ENCODE results near the gene FGD4. TPM values are rescaled to one million over a fixed set of nuclear protein-coding genes. Genes with fewer than 3 reads are reported as not detected.

FGD4 gene
- total RNA-seq, 1 donor from 2014 or later: 65.5 TPM

DNA sequence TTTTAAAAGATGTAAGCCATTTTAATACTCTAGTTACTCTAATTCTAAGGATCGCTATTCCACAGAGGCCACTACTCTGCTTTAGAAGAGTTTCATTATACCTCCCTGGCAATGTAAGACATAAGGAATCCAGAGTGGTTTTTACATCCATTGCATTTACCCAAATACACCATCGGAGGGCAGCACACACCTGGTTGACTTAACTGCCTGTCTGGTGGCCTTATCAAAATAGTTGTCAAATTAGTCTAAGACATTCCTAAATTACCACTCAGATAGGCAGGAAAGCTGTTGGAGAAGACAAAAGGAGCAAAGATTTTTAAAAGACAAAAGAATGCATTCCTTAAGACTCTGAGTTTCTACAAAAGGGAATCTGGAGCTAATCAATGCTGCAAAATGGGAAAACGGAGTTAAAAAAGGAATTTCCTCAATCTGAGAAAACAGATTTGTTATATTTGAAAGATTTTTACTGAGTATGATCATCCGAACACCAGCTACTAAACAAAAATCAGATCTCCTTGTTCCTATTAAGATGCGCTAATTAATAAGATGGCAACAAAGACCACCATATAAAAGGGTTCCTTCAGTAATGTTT, 33.8 kb upstream of the FGD4 start:
- intact Hi-C loops (cut with DNase I): loop anchor here (10.0 kb wide), 1 partner anchor 309 kb away; the partner anchor contains the start of gene DNM1L
- ATAC-seq (peak; percentile 97), DNase-seq (no peak)
- Histone ChIP-seq H3K27me3 (no peaks in the 10 kb centered on the region), H3K36me3 (no peaks in the 10 kb centered on the region), H3K27ac (no peak overlapping the region), H3K9me3 (no peaks in the 10 kb centered on the region), H3K4me1 (no peaks in the 10 kb centered on the region), H3K4me3 (no peak overlapping the region)
- peak; percentile 81 for TF ChIP-seq CTCF (IDR thresholded peaks at IDR 0.05)

DNA sequence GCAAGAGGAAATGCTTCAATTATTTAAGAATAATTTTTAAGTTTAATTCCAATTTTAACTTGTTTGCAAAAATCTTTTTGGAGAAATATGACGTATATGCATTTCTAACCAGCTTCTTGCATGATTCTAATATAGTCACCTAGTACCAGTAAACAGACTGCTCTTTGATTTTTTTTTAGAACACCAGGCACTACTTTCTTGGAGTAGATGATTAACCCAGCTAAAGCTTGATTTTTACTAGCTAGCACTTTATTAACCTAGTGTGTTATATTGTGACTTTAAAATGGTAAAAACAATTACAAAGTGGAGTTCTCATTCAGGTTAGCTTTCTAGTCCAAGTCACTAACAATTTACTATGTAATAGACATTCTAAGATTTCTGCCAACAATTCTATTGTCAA, 32.6 kb upstream of the FGD4 start:
- DNase-seq (no peak), ATAC-seq (no peak)
- Histone ChIP-seq H3K4me3 (no peak overlapping the region), H3K4me1 (no peaks in the 10 kb centered on the region), H3K36me3 (no peaks in the 10 kb centered on the region), H3K27ac (no peak overlapping the region), H3K9me3 (no peaks in the 10 kb centered on the region), H3K27me3 (no peaks in the 10 kb centered on the region)
- no peak for TF ChIP-seq CTCF (IDR thresholded peaks at IDR 0.05)
- intact Hi-C loops (cut with DNase I): loop anchor here (10.0 kb wide), 1 partner anchor 308 kb away; the partner anchor contains the start of gene DNM1L

GRCh38 chr12:32367381-32367780, 32.0 kb upstream of the FGD4 start:
- DNase-seq (no peak), ATAC-seq (no peak)
- Histone ChIP-seq H3K9me3 (no peaks in the 10 kb centered on the region), H3K4me1 (no peaks in the 10 kb centered on the region), H3K4me3 (no peak overlapping the region), H3K36me3 (no peaks in the 10 kb centered on the region), H3K27ac (no peak overlapping the region), H3K27me3 (no peaks in the 10 kb centered on the region)
- TF ChIP-seq CTCF (IDR thresholded peaks at IDR 0.05): no peak
- intact Hi-C loops (cut with DNase I): loop anchor here (10.0 kb wide), 1 partner anchor 307 kb away; the partner anchor contains the start of gene DNM1L

- no peaks in the 10 kb centered on the region for H3K9me3 ChIP-seq
- TF ChIP-seq CTCF (IDR thresholded peaks at IDR 0.05): no peak
- H3K27ac ChIP-seq: no peak overlapping the region
- H3K27me3 ChIP-seq: no peaks in the 10 kb centered on the region
- H3K4me1 ChIP-seq: no peaks in the 10 kb centered on the region
- no peaks in the 10 kb centered on the region for H3K36me3 ChIP-seq
- H3K4me3 ChIP-seq: no peak overlapping the region
- DNase-seq (no peak), ATAC-seq (no peak)
- intact Hi-C loops (cut with DNase I): loop anchor here (10.0 kb wide), 1 partner anchor 306 kb away; the partner anchor contains the start of gene DNM1L
These were observed 30.2 kb upstream of the FGD4 start for GRCh38 chr12:32369202-32369601.

GRCh38 chr12:32377344-32378055, 21.9 kb upstream of the FGD4 start:
- ATAC-seq (no peak), DNase-seq (no peak)
- intact Hi-C loops (cut with DNase I): no loop called here
- TF ChIP-seq CTCF (IDR thresholded peaks at IDR 0.05): no peak
- H3K27me3 ChIP-seq: no peaks in the 10 kb centered on the region
- H3K9me3 ChIP-seq: no peaks in the 10 kb centered on the region
- H3K4me3 ChIP-seq: no peak overlapping the region
- no peaks in the 10 kb centered on the region for H3K36me3 ChIP-seq
- H3K27ac ChIP-seq: no peak overlapping the region
- H3K4me1 ChIP-seq: no peaks in the 10 kb centered on the region

Measured in upper lobe of right lung (tissue), 1 donor.